DOHH2 (cell line): ENCODE measurements around the gene ECHS1.

ENCODE experiments used
- EZH2phosphoT487 ChIP-seq: fragments of 200-600 bp; sonication (generic); IDR thresholded peaks from 2 replicates; pipeline ENCODE4 v1.6.1; 2017; ENCODE audit warnings: borderline replicate concordance, mild to moderate bottlenecking, antibody characterized with exemption, low read length, moderate library complexity, mixed read lengths
- TF ChIP-seq, protein P1 (sequence below): fragments of 200-600 bp; sonication (generic); IDR thresholded peaks from one replicate; pipeline ENCODE4 v1.5.1; 2014; ENCODE audit warnings: antibody characterized with exemption, mild to moderate bottlenecking, low read depth, low read length; ENCODE audit not compliant: poor library complexity, severe bottlenecking

DNA sequence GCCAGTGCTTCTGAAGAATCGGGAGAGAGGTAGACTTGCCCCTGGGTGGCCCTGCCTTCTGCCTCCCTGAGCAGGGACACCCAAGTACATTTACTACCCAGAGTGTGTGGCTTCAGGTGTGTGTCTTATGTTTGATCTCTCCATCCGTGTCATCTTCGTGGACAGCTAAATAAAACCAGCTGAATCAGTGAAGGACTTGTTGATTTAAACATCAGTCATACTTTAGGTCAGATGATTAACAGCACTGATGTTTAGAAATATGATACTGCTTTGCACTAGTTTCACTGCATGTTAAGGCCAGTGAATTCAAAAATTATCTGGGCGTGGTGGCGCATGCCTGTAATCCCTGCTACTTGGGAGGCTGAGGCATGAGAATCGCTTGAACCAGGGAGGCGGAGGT is 24.8 kb upstream of the ECHS1 start:
- TF ChIP-seq, protein P1, sequence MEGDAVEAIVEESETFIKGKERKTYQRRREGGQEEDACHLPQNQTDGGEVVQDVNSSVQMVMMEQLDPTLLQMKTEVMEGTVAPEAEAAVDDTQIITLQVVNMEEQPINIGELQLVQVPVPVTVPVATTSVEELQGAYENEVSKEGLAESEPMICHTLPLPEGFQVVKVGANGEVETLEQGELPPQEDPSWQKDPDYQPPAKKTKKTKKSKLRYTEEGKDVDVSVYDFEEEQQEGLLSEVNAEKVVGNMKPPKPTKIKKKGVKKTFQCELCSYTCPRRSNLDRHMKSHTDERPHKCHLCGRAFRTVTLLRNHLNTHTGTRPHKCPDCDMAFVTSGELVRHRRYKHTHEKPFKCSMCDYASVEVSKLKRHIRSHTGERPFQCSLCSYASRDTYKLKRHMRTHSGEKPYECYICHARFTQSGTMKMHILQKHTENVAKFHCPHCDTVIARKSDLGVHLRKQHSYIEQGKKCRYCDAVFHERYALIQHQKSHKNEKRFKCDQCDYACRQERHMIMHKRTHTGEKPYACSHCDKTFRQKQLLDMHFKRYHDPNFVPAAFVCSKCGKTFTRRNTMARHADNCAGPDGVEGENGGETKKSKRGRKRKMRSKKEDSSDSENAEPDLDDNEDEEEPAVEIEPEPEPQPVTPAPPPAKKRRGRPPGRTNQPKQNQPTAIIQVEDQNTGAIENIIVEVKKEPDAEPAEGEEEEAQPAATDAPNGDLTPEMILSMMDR = no peak
- no peak for TF ChIP-seq EZH2phosphoT487
